Loucy (cell line): Measurements from ENCODE around the gene RAC3.

Source experiments
- CTCF ChIP-seq: fragments of 200-600 bp; sonication (generic); conservative IDR thresholded peaks from 2 replicates; pipeline ENCODE4 v1.5.1; 2014; ENCODE audit warnings: mild to moderate bottlenecking, antibody characterized with exemption, low read length
- EZH2phosphoT487 ChIP-seq: fragments of 200-600 bp; IDR thresholded peaks from 2 replicates; pipeline ENCODE4 v1.6.1; 2018; ENCODE audit warnings: antibody characterized with exemption, mild to moderate bottlenecking, moderate library complexity, borderline replicate concordance

GRCh38 chr17:82007495-82008257 is 23.8 kb upstream of the RAC3 start:
- TF ChIP-seq CTCF, result no peak
- TF ChIP-seq EZH2phosphoT487, result no peak
